Effector CD8-positive, alpha-beta T cell (primary cell): ENCODE results near the gene EIF2AK2.

Source experiments
- DNase-seq: peaks from one replicate; lab custom pipeline; 2025; lab: John Stamatoyannopoulos, UW

Gene EIF2AK2

GRCh38 chr2:37100054-37100453 is 56.7 kb downstream of the EIF2AK2 start:
- DNase-seq: no peak

DNA sequence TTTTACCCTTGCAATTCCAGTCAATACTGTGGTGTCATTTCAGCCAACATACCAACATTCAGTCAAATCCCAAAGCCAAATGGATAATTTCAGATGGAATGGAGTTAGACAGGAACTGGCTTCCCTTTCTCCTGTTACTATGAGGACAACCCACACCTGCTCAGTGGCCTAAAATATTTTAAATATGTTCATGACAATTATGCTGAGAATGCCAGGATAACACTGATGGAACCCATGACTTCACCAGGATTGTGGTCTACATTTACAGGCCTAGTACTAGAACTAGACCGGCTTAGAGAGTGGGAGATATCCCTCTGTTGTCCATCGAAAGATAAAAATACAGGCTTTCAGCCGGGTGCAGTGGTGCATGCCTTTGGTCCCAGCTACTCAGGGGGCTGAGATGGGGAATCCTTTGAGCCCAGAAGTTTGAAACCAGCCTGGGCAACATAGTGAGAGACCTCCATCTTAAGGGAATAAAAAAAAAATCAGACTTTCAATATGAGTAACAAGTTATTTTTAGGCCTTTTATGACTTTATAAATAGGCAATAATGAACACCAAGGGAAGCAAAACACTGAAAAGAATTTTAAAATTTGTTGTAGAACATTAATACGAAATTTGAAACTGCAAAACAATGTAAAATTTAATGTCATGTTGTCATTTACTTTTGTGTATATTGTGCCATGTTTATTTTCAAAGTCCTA is 58.2 kb downstream of the EIF2AK2 start:
- no peak for DNase-seq

- DNase-seq: no peak
Measured at GRCh38 chr2:37096568-37096967, 60.2 kb downstream of the EIF2AK2 start.

- DNase-seq: no peak
Measured at GRCh38 chr2:37091873-37092272, 64.9 kb downstream of the EIF2AK2 start.

DNA sequence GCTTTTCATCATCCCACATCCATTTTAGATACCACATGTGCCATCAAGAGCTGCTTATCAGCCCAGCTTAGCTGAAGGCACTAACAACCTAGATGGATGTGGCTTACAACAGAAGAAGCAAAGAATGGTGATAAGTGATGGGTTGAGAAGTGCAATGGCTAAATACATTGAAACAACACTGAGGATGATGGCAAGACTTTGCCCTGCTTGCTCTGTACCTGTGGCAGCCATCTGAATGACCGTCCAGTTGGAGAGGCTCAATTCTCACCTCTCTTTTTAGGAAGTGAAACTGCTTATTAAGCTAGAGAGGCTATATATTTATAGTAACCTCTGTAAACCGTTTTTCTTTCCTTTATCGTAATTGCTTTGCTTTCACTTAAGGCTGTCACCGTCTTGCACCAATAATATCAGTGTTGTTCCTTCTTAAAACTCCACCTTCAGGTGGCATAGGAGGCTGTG is 66.7 kb downstream of the EIF2AK2 start:
- DNase-seq: no peak

- no peak for DNase-seq
Measured at GRCh38 chr2:37085731-37086147, 71.0 kb downstream of the EIF2AK2 start.

DNA sequence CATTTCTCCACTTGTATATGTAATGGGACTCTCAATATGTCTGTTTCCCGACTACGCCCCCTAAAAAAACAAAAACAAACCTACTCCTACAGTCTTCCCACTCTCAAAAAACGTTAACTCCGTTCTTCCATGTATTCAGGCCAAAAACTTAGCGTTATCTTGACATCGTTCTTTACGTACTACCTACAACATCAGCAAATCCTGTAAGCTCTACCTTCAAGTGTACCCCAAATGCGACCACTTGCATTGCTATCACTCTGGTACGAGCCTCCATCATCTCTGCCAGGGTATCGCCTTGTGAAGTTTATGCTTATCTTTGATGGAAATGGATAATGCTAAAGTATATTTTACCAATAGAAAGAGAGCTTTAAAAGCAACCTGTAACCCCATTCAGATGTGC is 72.0 kb downstream of the EIF2AK2 start:
- DNase-seq: no peak

DNA sequence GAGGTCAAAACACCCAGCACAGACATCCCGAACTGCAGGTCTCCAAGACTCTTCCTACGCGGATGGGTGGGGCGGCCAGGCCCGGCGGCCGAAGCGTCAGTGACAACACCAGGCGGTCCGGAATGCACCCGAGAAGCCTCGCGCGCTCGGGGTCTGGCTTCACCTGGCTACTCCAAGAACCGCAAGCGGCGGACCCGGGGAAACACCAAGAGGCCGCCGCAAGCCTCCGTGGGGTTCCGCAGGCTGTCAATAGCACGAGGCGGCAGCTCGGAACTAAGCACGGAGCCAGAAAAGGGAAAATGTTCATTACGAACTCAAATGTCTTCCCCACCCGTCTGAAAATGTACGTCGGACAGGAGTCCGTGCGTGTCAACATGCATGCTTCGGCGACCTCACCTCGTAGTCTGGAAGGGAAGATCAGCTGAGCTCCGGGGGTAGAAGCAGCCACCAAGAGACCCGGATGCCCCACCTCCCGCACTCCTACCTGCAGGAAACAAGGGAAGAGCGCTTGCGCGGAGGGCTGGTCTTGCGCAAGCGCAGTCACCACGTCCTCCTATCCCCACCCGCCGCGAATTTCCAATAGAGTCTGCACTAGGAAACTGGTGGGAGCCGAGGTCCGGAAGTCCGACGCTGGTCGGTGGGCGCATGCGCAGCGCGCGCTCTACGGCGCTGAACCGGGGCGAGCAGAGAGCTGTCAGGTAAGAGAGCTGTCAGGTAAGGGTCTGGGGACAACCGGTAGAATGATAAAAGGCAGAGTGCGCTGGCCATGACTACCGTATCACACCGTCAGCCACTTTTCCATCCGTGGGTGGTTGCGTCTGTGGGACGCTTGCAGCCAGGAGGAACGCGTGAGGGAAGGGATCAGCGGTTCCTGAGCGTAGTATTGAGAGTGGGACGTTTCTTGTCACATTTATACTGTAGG is 72.6 kb downstream of the EIF2AK2 start, which contains the start of the genes GPATCH11 and HEATR5B:
Gene GPATCH11, plus strand, starts transcription at position 646 of the 922 bp plus-strand sequence. CDS start 3,864 bp downstream, outside the sequence.
Gene HEATR5B, minus strand, starts transcription at position 500 of the 922 bp plus-strand sequence. CDS start 958 bp downstream, outside the sequence.
- DNase-seq: peak; percentile 90

DNA sequence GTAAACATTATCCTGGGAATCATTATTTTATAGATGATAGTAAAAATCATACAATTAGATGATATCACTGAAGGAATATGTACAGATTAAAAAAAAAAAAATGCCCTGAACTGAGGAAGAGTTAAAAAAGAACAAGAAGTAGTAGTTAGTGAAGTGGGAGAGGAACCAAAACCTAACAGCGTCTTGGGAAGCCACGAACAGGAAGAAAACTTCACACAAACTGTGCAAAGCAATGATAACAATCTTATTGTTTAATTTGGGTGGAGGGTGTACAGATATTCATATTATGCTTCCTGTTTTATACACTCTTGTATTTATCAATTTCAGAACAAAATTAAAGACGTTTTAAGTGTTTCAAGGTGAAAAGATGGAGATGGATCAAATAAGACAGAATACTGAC is 76.1 kb downstream of the EIF2AK2 start:
- DNase-seq: no peak

- DNase-seq: no peak
Measured at GRCh38 chr2:37080266-37080665, 76.5 kb downstream of the EIF2AK2 start.

- no peak for DNase-seq
Measured at GRCh38 chr2:37070931-37071330, 85.8 kb downstream of the EIF2AK2 start.

GRCh38 chr2:37068686-37069085 is 88.1 kb downstream of the EIF2AK2 start:
- DNase-seq: no peak

GRCh38 chr2:37061776-37062175 is 95.0 kb downstream of the EIF2AK2 start:
- DNase-seq: no peak

DNA sequence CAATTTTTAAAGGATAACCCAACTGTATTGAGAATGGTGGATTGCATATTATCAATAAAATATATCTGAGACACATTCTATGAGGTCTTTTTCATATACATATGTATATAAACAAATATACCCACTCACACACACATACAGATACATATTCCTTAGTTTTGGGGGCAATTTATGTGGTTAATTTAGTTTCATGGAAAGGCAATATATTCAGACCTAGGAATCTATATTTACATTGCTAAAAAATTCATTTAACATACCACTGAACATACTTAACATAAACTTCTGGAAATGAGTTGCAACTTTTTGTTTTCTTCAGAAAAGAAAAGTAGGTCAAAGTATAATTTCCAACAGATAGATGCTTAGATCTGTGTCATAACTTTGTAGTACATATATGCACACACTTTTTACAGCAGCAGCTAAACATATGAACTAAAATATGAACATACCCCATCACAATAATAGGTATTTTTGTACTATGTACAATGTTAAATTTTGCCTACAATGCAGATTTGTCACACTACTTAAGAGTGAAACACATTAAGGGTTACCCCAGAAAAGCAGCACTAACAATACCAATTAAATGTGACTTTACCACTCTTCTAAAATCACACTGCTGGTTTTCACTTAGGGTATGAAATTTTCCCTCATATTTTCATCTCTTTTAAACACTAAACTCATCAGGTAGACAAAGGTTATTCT is 95.6 kb downstream of the EIF2AK2 start:
- no peak for DNase-seq

DNA sequence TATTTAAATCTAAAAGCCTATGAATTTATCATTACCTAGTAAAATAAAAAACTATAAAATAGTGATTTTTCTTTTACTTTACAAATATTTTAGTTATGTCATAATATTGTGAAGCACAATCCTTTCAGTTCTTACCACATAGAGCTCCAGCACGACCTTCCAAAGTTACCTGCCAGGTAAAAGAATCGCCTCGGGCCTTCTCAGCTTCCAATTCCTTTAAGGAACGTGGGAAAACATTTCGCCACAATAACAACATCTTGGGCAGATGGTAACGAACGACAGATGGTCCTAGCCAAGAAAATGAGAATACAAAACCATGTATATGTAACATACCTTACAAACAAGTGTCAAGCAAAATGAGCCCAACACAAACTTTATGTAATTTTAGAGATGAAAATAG is 96.3 kb downstream of the EIF2AK2 start:
- no peak for DNase-seq

- no peak for DNase-seq
Measured at GRCh38 chr2:37059841-37060240, 96.9 kb downstream of the EIF2AK2 start.

GRCh38 chr2:37052600-37053332 is 104.0 kb downstream of the EIF2AK2 start:
- no peak for DNase-seq
